HG02943 (cell line): ENCODE measurements around the gene TGM4.
"Not testable (repeated sequence)": the region's sequence is repeated elsewhere in the genome, so short reads cannot be mapped to it uniquely, and the experiment has no call there.

Experiments used
- ATAC-seq: cut with Tn5 transposase; IDR thresholded peaks from one replicate; pipeline ENCODE4 v1.9.1; 2021; ENCODE audit warnings: mild to moderate bottlenecking, low read depth, moderate library complexity; ENCODE audit not compliant: unreplicated experiment

TGM4 gene

GRCh38 chr3:44874308-44874707, at the start of gene TGM4:
Gene TGM4, plus strand, starts transcription at chr3:44874608. Its CDS starts 71 bp downstream, at chr3:44874679.
- no peak for ATAC-seq

GRCh38 chr3:44825264-44825925, 49.0 kb upstream of the TGM4 start:
- ATAC-seq, result no peak

- no peak for ATAC-seq
Observed at GRCh38 chr3:44827196-44827595, 47.2 kb upstream of the TGM4 start.

GRCh38 chr3:44831232-44831631, 43.2 kb upstream of the TGM4 start:
- no peak for ATAC-seq

GRCh38 chr3:44832032-44832431, 42.4 kb upstream of the TGM4 start:
- no peak for ATAC-seq

GRCh38 chr3:44832965-44833364, 41.4 kb upstream of the TGM4 start:
- no peak for ATAC-seq

- no peak for ATAC-seq
Observed at GRCh38 chr3:44833394-44833793, 41.0 kb upstream of the TGM4 start.

- no peak for ATAC-seq
Observed at GRCh38 chr3:44835684-44836083, 38.7 kb upstream of the TGM4 start.

- ATAC-seq, result no peak
Observed at GRCh38 chr3:44842376-44842775, 32.0 kb upstream of the TGM4 start.

GRCh38 chr3:44845528-44846520, 28.6 kb upstream of the TGM4 start:
- ATAC-seq, result no peak

GRCh38 chr3:44848634-44849033, 25.8 kb upstream of the TGM4 start:
- no peak for ATAC-seq

- ATAC-seq, result not testable (repeated sequence)
Observed at GRCh38 chr3:44856663-44857062, 17.7 kb upstream of the TGM4 start.

- ATAC-seq, result no peak
Observed at GRCh38 chr3:44860117-44860516, 14.3 kb upstream of the TGM4 start.

GRCh38 chr3:44861412-44862225, 12.8 kb upstream of the TGM4 start, which contains the start of gene TMEM42:
Gene TMEM42, plus strand, starts transcription at chr3:44861912. Its CDS starts 13 bp downstream, at chr3:44861925.
- ATAC-seq, result peak; percentile 94

- peak; percentile 20 for ATAC-seq
Observed at GRCh38 chr3:44862226-44862637, 12.2 kb upstream of the TGM4 start.

- ATAC-seq, result no peak
Observed at GRCh38 chr3:44865272-44866035, 9.0 kb upstream of the TGM4 start.

GRCh38 chr3:44867421-44868111, 6.8 kb upstream of the TGM4 start:
- no peak for ATAC-seq

- ATAC-seq, result no peak
Observed at GRCh38 chr3:44870375-44871061, 3.9 kb upstream of the TGM4 start.

GRCh38 chr3:44875596-44875995, 1.2 kb downstream of the TGM4 start:
- ATAC-seq, result no peak
